GM21576 (cell line): Measurements from ENCODE around the gene KCTD16.

Experiments
- ATAC-seq: cut with Tn5 transposase; IDR thresholded peaks from one replicate; pipeline ENCODE4 v1.9.1; 2021; ENCODE audit warnings: mild to moderate bottlenecking, moderate library complexity; ENCODE audit not compliant: unreplicated experiment

The KCTD16 gene

GRCh38 chr5:144438237-144438636 is 267.6 kb downstream of the KCTD16 start:
- ATAC-seq: no peak

GRCh38 chr5:144448457-144448856 is 277.8 kb downstream of the KCTD16 start:
- ATAC-seq: no peak

- ATAC-seq: no peak
Observed at GRCh38 chr5:144451187-144451973, 280.7 kb downstream of the KCTD16 start.

GRCh38 chr5:144453753-144454152 is 283.1 kb downstream of the KCTD16 start:
- no peak for ATAC-seq

GRCh38 chr5:144457160-144457559 is 286.5 kb downstream of the KCTD16 start:
- no peak for ATAC-seq

GRCh38 chr5:144458216-144458615 is 287.5 kb downstream of the KCTD16 start:
- ATAC-seq: no peak

- no peak for ATAC-seq
Observed at GRCh38 chr5:144460600-144460999, 289.9 kb downstream of the KCTD16 start.

- ATAC-seq: no peak
Observed at GRCh38 chr5:144462577-144462976, 291.9 kb downstream of the KCTD16 start.

GRCh38 chr5:144463481-144464223 is 293.0 kb downstream of the KCTD16 start:
- ATAC-seq: no peak

- ATAC-seq: no peak
Observed at GRCh38 chr5:144464306-144464705, 293.6 kb downstream of the KCTD16 start.

- ATAC-seq: no peak
Observed at GRCh38 chr5:144465441-144465840, 294.8 kb downstream of the KCTD16 start.

GRCh38 chr5:144467792-144468191 is 297.1 kb downstream of the KCTD16 start:
- no peak for ATAC-seq

GRCh38 chr5:144468571-144468970 is 297.9 kb downstream of the KCTD16 start:
- ATAC-seq: no peak

GRCh38 chr5:144469106-144469505 is 298.4 kb downstream of the KCTD16 start:
- no peak for ATAC-seq

GRCh38 chr5:144472221-144472620 is 301.5 kb downstream of the KCTD16 start:
- no peak for ATAC-seq

GRCh38 chr5:144473650-144474049 is 303.0 kb downstream of the KCTD16 start:
- ATAC-seq: no peak

- no peak for ATAC-seq
Observed at GRCh38 chr5:144478565-144478964, 307.9 kb downstream of the KCTD16 start.

GRCh38 chr5:144481861-144482260 is 311.2 kb downstream of the KCTD16 start:
- ATAC-seq: no peak

GRCh38 chr5:144484124-144484897 is 313.6 kb downstream of the KCTD16 start:
- ATAC-seq: no peak

- ATAC-seq: no peak
Observed at GRCh38 chr5:144485540-144485939, 314.9 kb downstream of the KCTD16 start.

- ATAC-seq: no peak
Observed at GRCh38 chr5:144487207-144487606, 316.5 kb downstream of the KCTD16 start.
